GM19397 (cell line): ENCODE data around the gene SEC23B.
"Not testable (repeated sequence)": the region's sequence is repeated elsewhere in the genome, so short reads cannot be mapped to it uniquely, and the experiment has no call there.

Source experiments
- ATAC-seq: cut with Tn5 transposase; IDR thresholded peaks from one replicate; pipeline ENCODE4 v1.9.1; 2021; ENCODE audit warnings: mild to moderate bottlenecking, moderate library complexity; ENCODE audit not compliant: unreplicated experiment

Gene SEC23B

GRCh38 chr20:18507218-18508191 lies at the start of gene SEC23B:
Gene SEC23B (plus strand): TSS chr20:18507940. CDS start chr20:18510836, 2,896 bp downstream.
- peak; percentile 96 for ATAC-seq

- no peak for ATAC-seq
Observed at GRCh38 chr20:18465536-18466200, 42.1 kb upstream of the SEC23B start.

- ATAC-seq: peak; percentile 34
Observed at GRCh38 chr20:18466574-18466893, 41.2 kb upstream of the SEC23B start.

GRCh38 chr20:18466894-18467730 lies 40.6 kb upstream of the SEC23B start, which contains the start of the genes DZANK1 and POLR3F:
Gene DZANK1 (minus strand): TSS chr20:18467030. CDS start chr20:18465358, 1,672 bp downstream.
Gene POLR3F (plus strand): TSS chr20:18467390. CDS start chr20:18467507, 117 bp downstream.
- peak; percentile 97 for ATAC-seq

- ATAC-seq: no peak
Observed at GRCh38 chr20:18477218-18477617, 30.5 kb upstream of the SEC23B start.

GRCh38 chr20:18477821-18478220 lies 29.9 kb upstream of the SEC23B start:
- no peak for ATAC-seq

GRCh38 chr20:18481596-18481995 lies 26.1 kb upstream of the SEC23B start:
- no peak for ATAC-seq

- no peak for ATAC-seq
Observed at GRCh38 chr20:18488301-18488700, 19.4 kb upstream of the SEC23B start.

GRCh38 chr20:18496042-18496441 lies 11.7 kb upstream of the SEC23B start:
- no peak for ATAC-seq

- ATAC-seq: peak; percentile 99
Observed at GRCh38 chr20:18496740-18497592, 10.8 kb upstream of the SEC23B start, which contains the start of gene RBBP9. Gene RBBP9 (minus strand): TSS chr20:18497225. CDS start chr20:18497167, 58 bp downstream.

GRCh38 chr20:18497603-18498002 lies 10.1 kb upstream of the SEC23B start:
- no peak for ATAC-seq

GRCh38 chr20:18501672-18502071 lies 6.1 kb upstream of the SEC23B start:
- ATAC-seq: not testable (repeated sequence)

- ATAC-seq: no peak
Observed at GRCh38 chr20:18504479-18505060, 3.2 kb upstream of the SEC23B start.

GRCh38 chr20:18506744-18507143 lies 996 bp upstream of the SEC23B start:
- no peak for ATAC-seq

GRCh38 chr20:18511571-18511970 lies 3.8 kb downstream of the SEC23B start:
- no peak for ATAC-seq

GRCh38 chr20:18513208-18513607 lies 5.5 kb downstream of the SEC23B start:
- no peak for ATAC-seq

- ATAC-seq: no peak
Observed at GRCh38 chr20:18514127-18514526, 6.4 kb downstream of the SEC23B start.

- no peak for ATAC-seq
Observed at GRCh38 chr20:18515973-18516372, 8.2 kb downstream of the SEC23B start.

GRCh38 chr20:18522066-18522465 lies 14.3 kb downstream of the SEC23B start:
- not testable (repeated sequence) for ATAC-seq
